PC-3 (cell line): Measurements from ENCODE around the gene TDRD12. TPM values are rescaled to one million over a fixed set of nuclear protein-coding genes. Genes with fewer than 3 reads are reported as not detected.

Source experiments
- ATAC-seq: fragments of 200-7000 bp; cut with Tn5 transposase; 2 replicates; pipeline ENCODE4 v1.9.1; 2020; ENCODE audit warnings: mild to moderate bottlenecking, moderate library complexity
- BruUV-seq: library from RNA; stranded (reverse); fragments of 400-500 nt; replicated peaks from 2 replicates; lab custom pipeline; 2021; lab: Mats Ljungman, UMichigan
- CTCF ChIA-PET: fragments of 300-600 bp; sonication (Branson Sonifier 250); formaldehyde crosslinking; loops from one replicate; lab custom pipeline; 2022; ENCODE audit warnings: antibody characterized with exemption; lab: Charles Lee
- POLR2A ChIA-PET: fragments of 300-600 bp; sonication (Branson Sonifier 250); formaldehyde crosslinking; loops from one replicate; lab custom pipeline; 2022; ENCODE audit warnings: antibody characterized with exemption; ENCODE audit not compliant: unreplicated experiment; lab: Charles Lee
- DNase-seq: peaks from one replicate; pipeline ENCODE4 v3.0.0-alpha.2; 2015
- H2AFZ ChIP-seq: fragments of 300-600 bp; sonication (generic); 2 replicates; pipeline ENCODE4 v1.6.0; 2016; ENCODE audit warnings: antibody characterized with exemption, low read length
- H3F3A ChIP-seq: fragments of 300-600 bp; sonication (generic); one replicate; pipeline ENCODE4 v1.6.0; 2017; ENCODE audit warnings: antibody characterized with exemption, low read length, control low read depth, mild to moderate bottlenecking; ENCODE audit not compliant: unreplicated experiment
- H3K27ac ChIP-seq: fragments of 300-600 bp; sonication (generic); 2 replicates; pipeline ENCODE4 v1.5.1; 2016; ENCODE audit warnings: mild to moderate bottlenecking, low read length
- H3K27me3 ChIP-seq: fragments of 300-600 bp; sonication (generic); 2 replicates; pipeline ENCODE4 v1.6.1; 2016; ENCODE audit warnings: low read length, mixed read lengths
- H3K36me3 ChIP-seq: fragments of 300-600 bp; sonication (generic); 2 replicates; pipeline ENCODE4 v1.6.1; 2016; ENCODE audit warnings: low read depth, mixed run types, low read length, mixed read lengths
- H3K4me1 ChIP-seq: fragments of 300-600 bp; sonication (generic); 2 replicates; pipeline ENCODE4 v1.5.1; 2016; ENCODE audit warnings: low read length; ENCODE audit not compliant: insufficient read depth
- H3K4me2 ChIP-seq: fragments of 300-600 bp; sonication (generic); 2 replicates; pipeline ENCODE4 v1.6.0; 2016; ENCODE audit warnings: low read length
- H3K4me3 ChIP-seq: fragments of 300-600 bp; sonication (generic); 2 replicates; pipeline ENCODE4 v1.5.1; 2016; ENCODE audit warnings: mild to moderate bottlenecking, low read length, mixed read lengths
- H3K79me2 ChIP-seq: fragments of 300-600 bp; sonication (generic); 2 replicates; pipeline ENCODE4 v1.6.1; 2017; ENCODE audit warnings: low read length, mixed read lengths
- H3K9ac ChIP-seq: fragments of 300-600 bp; sonication (generic); 2 replicates; pipeline ENCODE4 v1.6.0; 2016; ENCODE audit warnings: mild to moderate bottlenecking, low read length
- H3K9me2 ChIP-seq: fragments of 300-600 bp; sonication (generic); replicated peaks from 2 replicates; pipeline ENCODE4 v1.6.1; 2016; ENCODE audit warnings: mixed run types, low read length, mixed read lengths
- H3K9me3 ChIP-seq: fragments of 300-600 bp; sonication (generic); 2 replicates; pipeline ENCODE4 v1.6.1; 2016; ENCODE audit warnings: low read length, mixed read lengths
- H4K20me1 ChIP-seq: fragments of 300-600 bp; sonication (generic); 2 replicates; pipeline ENCODE4 v1.6.1; 2016; ENCODE audit warnings: low read length, mixed read lengths
- CTCF ChIP-seq: fragments of 300-600 bp; sonication (generic); conservative IDR thresholded peaks from 2 replicates; pipeline ENCODE4 v1.5.1; 2017; ENCODE audit warnings: antibody characterized with exemption, low read depth, mild to moderate bottlenecking, low read length
- EZH2 ChIP-seq: fragments of 300-600 bp; sonication (generic); IDR thresholded peaks from one replicate; pipeline ENCODE4 v1.6.1; 2017; ENCODE audit warnings: antibody characterized with exemption, mild to moderate bottlenecking, low read length; ENCODE audit not compliant: unreplicated experiment
- EZH2phosphoT487 ChIP-seq: fragments of 300-600 bp; sonication (generic); IDR thresholded peaks from 2 replicates; pipeline ENCODE4 v1.6.1; 2018; ENCODE audit warnings: mild to moderate bottlenecking, antibody characterized with exemption, low read length, borderline replicate concordance
- intact Hi-C: fragments of 100-400 bp; cut with micrococcal nuclease; formaldehyde crosslinking; loops from 2 replicates; pipeline ENCODE4 v1.9.0; 2023
- total RNA-seq: library from RNA; depleted of rRNA; stranded (reverse); fragments of >200 nt; gene quantifications from 2 replicates; pipeline ENCODE4 v1.2.3, GENCODE V29; 2014

Gene TDRD12
- total RNA-seq, 1 experiment from 2014 or later = not detected

- Histone ChIP-seq H3K27ac (no peak overlapping the region), H2AFZ (no peak overlapping the region), H3K79me2 (no peaks in the 10 kb centered on the region), H3K9me3 (no peaks in the 10 kb centered on the region), H3K9ac (no peak overlapping the region), H3K4me2 (no peak overlapping the region), H3K36me3 (no peaks in the 10 kb centered on the region), H3K27me3 (no peaks in the 10 kb centered on the region), H3K4me3 (no peak overlapping the region), H3F3A (no peaks in the 10 kb centered on the region), H3K9me2 (no peaks in the 10 kb centered on the region), H3K4me1 (no peaks in the 10 kb centered on the region), H4K20me1 (no peaks in the 10 kb centered on the region)
- ATAC-seq (no peak), DNase-seq (no peak)
- TF ChIP-seq EZH2 = no peak
- no peak for TF ChIP-seq EZH2phosphoT487
- no peak for TF ChIP-seq CTCF
- intact Hi-C loops = no loop called here
- CTCF ChIA-PET = no interaction called here
- BruUV-seq = no TSS peak
- POLR2A ChIA-PET = no interaction called here
These were observed 81.2 kb downstream of the TDRD12 start for GRCh38 chr19:32800754-32801153.

- no peaks in the 10 kb centered on the region for H3F3A ChIP-seq
- ATAC-seq (no peak), DNase-seq (no peak)
- H3K79me2 ChIP-seq = no peaks in the 10 kb centered on the region
- H3K27me3 ChIP-seq = no peaks in the 10 kb centered on the region
- ChIA-PET POLR2A (no interaction called here), CTCF (no interaction called here)
- TF ChIP-seq EZH2 (no peak), CTCF (no peak), EZH2phosphoT487 (no peak)
- no peaks in the 10 kb centered on the region for H4K20me1 ChIP-seq
- H3K9ac ChIP-seq = no peak overlapping the region
- H2AFZ ChIP-seq = no peak overlapping the region
- H3K4me1 ChIP-seq = no peaks in the 10 kb centered on the region
- H3K9me3 ChIP-seq = no peaks in the 10 kb centered on the region
- H3K36me3 ChIP-seq = no peaks in the 10 kb centered on the region
- no peak overlapping the region for H3K4me2 ChIP-seq
- no peak overlapping the region for H3K4me3 ChIP-seq
- BruUV-seq = no TSS peak
- intact Hi-C loops = no loop called here
- no peak overlapping the region for H3K27ac ChIP-seq
- H3K9me2 ChIP-seq = no peaks in the 10 kb centered on the region
These were observed 83.3 kb downstream of the TDRD12 start for GRCh38 chr19:32802840-32803239.

GRCh38 chr19:32808236-32808635, 88.7 kb downstream of the TDRD12 start:
- Histone ChIP-seq H4K20me1 (no peaks in the 10 kb centered on the region), H3K4me3 (no peak overlapping the region), H3K4me1 (no peaks in the 10 kb centered on the region), H3F3A (no peaks in the 10 kb centered on the region), H3K9me3 (no peaks in the 10 kb centered on the region), H3K27ac (no peak overlapping the region), H3K9me2 (no peaks in the 10 kb centered on the region), H3K79me2 (no peaks in the 10 kb centered on the region), H3K27me3 (no peaks in the 10 kb centered on the region), H3K9ac (no peak overlapping the region), H3K36me3 (no peaks in the 10 kb centered on the region), H2AFZ (no peak overlapping the region), H3K4me2 (no peak overlapping the region)
- intact Hi-C loops = no loop called here
- CTCF ChIA-PET = no interaction called here
- no TSS peak for BruUV-seq
- TF ChIP-seq EZH2 (no peak), CTCF (no peak), EZH2phosphoT487 (no peak)
- ATAC-seq = no peak
- POLR2A ChIA-PET = no interaction called here
- DNase-seq = no peak
